Stimulated activated effector memory CD8-positive, alpha-beta T cell treated with anti-CD3 and anti-CD28 coated beads, Interleukin-12 subunit alpha, Interleukin-12 subunit beta, amount 100 ng/mL, for 72 hours (primary cell): Measurements from ENCODE around the gene WASF2.
"Not testable (repeated sequence)": the region's sequence is repeated elsewhere in the genome, so short reads cannot be mapped to it uniquely, and the experiment has no call there.

Experiments used
- ATAC-seq: fragments of 150-1000 bp; cut with Tn5 transposase; 2 replicates; pipeline ENCODE4 v1.10.0; 2021
- DNase-seq, 2 donors: peaks; one replicate each; pipeline ENCODE4 v3.0.0; 2021 to 2022; ENCODE audit warnings: low spot score in 2 of 2
- H3K27ac Mint-ChIP-seq: one replicate; pipeline ENCODE4 v1.8.0; 2022; ENCODE audit warnings: mild to moderate bottlenecking, mixed read lengths
- H3K36me3 Mint-ChIP-seq: one replicate; pipeline ENCODE4 v1.8.0; 2022; ENCODE audit warnings: mild to moderate bottlenecking, mixed read lengths
- H3K4me1 Mint-ChIP-seq: one replicate; pipeline ENCODE4 v1.8.0; 2022; ENCODE audit warnings: mixed read lengths
- H3K4me3 Mint-ChIP-seq: one replicate; pipeline ENCODE4 v1.8.0; 2022; ENCODE audit warnings: mild to moderate bottlenecking, mixed read lengths
- H3K9me3 Mint-ChIP-seq: one replicate; pipeline ENCODE4 v1.8.0; 2022; ENCODE audit warnings: mixed read lengths

WASF2 gene

GRCh38 chr1:27410709-27411108 is 79.3 kb downstream of the WASF2 start:
- Mint-ChIP-seq H3K9me3 (no peaks in the 10 kb centered on the region), H3K36me3 (peaks cover 95% of the 10 kb centered on the region)
- ATAC-seq: no peak

GRCh38 chr1:27409669-27410068 is 80.3 kb downstream of the WASF2 start:
- ATAC-seq (no peak), DNase-seq (no peak)
- H3K9me3 Mint-ChIP-seq: no peaks in the 10 kb centered on the region
- H3K27ac Mint-ChIP-seq: no peak overlapping the region
- peaks cover 85% of the 10 kb centered on the region for H3K36me3 Mint-ChIP-seq
- no peak overlapping the region for H3K4me3 Mint-ChIP-seq
- peaks cover 6% of the 10 kb centered on the region for H3K4me1 Mint-ChIP-seq

More at GRCh38 chr1:27410709-27411108, 79.3 kb downstream of the WASF2 start:
- no peak for DNase-seq
- Mint-ChIP-seq H3K4me3 (no peak overlapping the region), H3K4me1 (peaks cover 6% of the 10 kb centered on the region), H3K27ac (peak overlapping the region; percentile 63)

GRCh38 chr1:27408151-27408550 is 81.8 kb downstream of the WASF2 start:
- Mint-ChIP-seq H3K4me3 (no peak overlapping the region), H3K36me3 (peaks cover 85% of the 10 kb centered on the region), H3K27ac (peak overlapping the region; percentile 84), H3K9me3 (no peaks in the 10 kb centered on the region), H3K4me1 (peaks cover 19% of the 10 kb centered on the region)
- DNase-seq (no peak), ATAC-seq (no peak)

- Mint-ChIP-seq H3K36me3 (peaks cover 79% of the 10 kb centered on the region), H3K4me1 (peaks cover 23% of the 10 kb centered on the region), H3K27ac (peak overlapping the region; percentile 84)
- not testable (repeated sequence) for ATAC-seq, H3K9me3 Mint-ChIP-seq, H3K4me3 Mint-ChIP-seq, DNase-seq
Measured at GRCh38 chr1:27406791-27407190, 83.2 kb downstream of the WASF2 start.

- Mint-ChIP-seq H3K27ac (peak overlapping the region; percentile 81), H3K9me3 (no peaks in the 10 kb centered on the region), H3K4me1 (peaks cover 23% of the 10 kb centered on the region), H3K4me3 (no peak overlapping the region), H3K36me3 (peaks cover 79% of the 10 kb centered on the region)
- ATAC-seq (no peak), DNase-seq (no peak)
Measured at GRCh38 chr1:27406362-27406680, 83.6 kb downstream of the WASF2 start.

- ATAC-seq, DNase-seq, H3K9me3 Mint-ChIP-seq, H3K4me3 Mint-ChIP-seq: not testable (repeated sequence)
- H3K4me1 Mint-ChIP-seq: peaks cover 23% of the 10 kb centered on the region
- peaks cover 75% of the 10 kb centered on the region for H3K36me3 Mint-ChIP-seq
- peak overlapping the region; percentile 81 for H3K27ac Mint-ChIP-seq
Measured at GRCh38 chr1:27405598-27406361, 84.2 kb downstream of the WASF2 start.

- peaks cover 28% of the 10 kb centered on the region for H3K4me1 Mint-ChIP-seq
- peaks cover 75% of the 10 kb centered on the region for H3K36me3 Mint-ChIP-seq
- no peak overlapping the region for H3K4me3 Mint-ChIP-seq
- H3K9me3 Mint-ChIP-seq: no peaks in the 10 kb centered on the region
- ATAC-seq (no peak), DNase-seq (no peak)
- peak overlapping the region; percentile 85 for H3K27ac Mint-ChIP-seq
Measured at GRCh38 chr1:27405074-27405473, 84.9 kb downstream of the WASF2 start.

- DNase-seq: no peak
- Mint-ChIP-seq H3K4me3 (peak overlapping the region; percentile 47), H3K27ac (peak overlapping the region; percentile 85), H3K9me3 (no peaks in the 10 kb centered on the region), H3K36me3 (peaks cover 70% of the 10 kb centered on the region), H3K4me1 (peaks cover 33% of the 10 kb centered on the region)
- no peak for ATAC-seq
Measured at GRCh38 chr1:27403931-27404330, 86.0 kb downstream of the WASF2 start.

GRCh38 chr1:27403065-27403726 is 86.8 kb downstream of the WASF2 start:
- Mint-ChIP-seq H3K27ac (peak overlapping the region; percentile 85), H3K9me3 (no peaks in the 10 kb centered on the region), H3K4me3 (peak overlapping the region; percentile 47), H3K36me3 (peaks cover 70% of the 10 kb centered on the region), H3K4me1 (peaks cover 30% of the 10 kb centered on the region)
- DNase-seq (no peak), ATAC-seq (peak; percentile 85)

- H3K4me3 Mint-ChIP-seq: no peak overlapping the region
- H3K9me3 Mint-ChIP-seq: no peaks in the 10 kb centered on the region
- DNase-seq: no peak
- peaks cover 70% of the 10 kb centered on the region for H3K36me3 Mint-ChIP-seq
- H3K27ac Mint-ChIP-seq: peak overlapping the region; percentile 85
- no peak for ATAC-seq
- peaks cover 27% of the 10 kb centered on the region for H3K4me1 Mint-ChIP-seq
Measured at GRCh38 chr1:27402349-27402754, 87.6 kb downstream of the WASF2 start.

GRCh38 chr1:27400963-27401341 is 89.0 kb downstream of the WASF2 start:
- H3K27ac Mint-ChIP-seq: peak overlapping the region; percentile 85
- H3K9me3 Mint-ChIP-seq: no peaks in the 10 kb centered on the region
- peaks cover 27% of the 10 kb centered on the region for H3K4me1 Mint-ChIP-seq
- no peak for DNase-seq
- no peak overlapping the region for H3K4me3 Mint-ChIP-seq
- peaks cover 67% of the 10 kb centered on the region for H3K36me3 Mint-ChIP-seq
- ATAC-seq: no peak

GRCh38 chr1:27400082-27400962 is 89.6 kb downstream of the WASF2 start:
- Mint-ChIP-seq H3K9me3 (no peaks in the 10 kb centered on the region), H3K27ac (peak overlapping the region; percentile 85), H3K36me3 (peaks cover 70% of the 10 kb centered on the region), H3K4me3 (no peak overlapping the region), H3K4me1 (peaks cover 27% of the 10 kb centered on the region)
- no peak for ATAC-seq
- no peak for DNase-seq

GRCh38 chr1:27399251-27400025 is 90.5 kb downstream of the WASF2 start:
- Mint-ChIP-seq H3K4me1 (peaks cover 32% of the 10 kb centered on the region), H3K9me3 (no peaks in the 10 kb centered on the region), H3K4me3 (no peak overlapping the region), H3K27ac (peak overlapping the region; percentile 80), H3K36me3 (peaks cover 69% of the 10 kb centered on the region)
- ATAC-seq (no peak), DNase-seq (no peak)

GRCh38 chr1:27398405-27399149 is 91.4 kb downstream of the WASF2 start:
- DNase-seq (no peak), ATAC-seq (no peak)
- Mint-ChIP-seq H3K4me3 (no peak overlapping the region), H3K4me1 (peaks cover 26% of the 10 kb centered on the region), H3K9me3 (no peaks in the 10 kb centered on the region), H3K36me3 (peaks cover 67% of the 10 kb centered on the region), H3K27ac (peak overlapping the region; percentile 80)
